HG03039 (cell line): ENCODE data around the gene DAPK1.

ENCODE experiments used
- ATAC-seq: cut with Tn5 transposase; IDR thresholded peaks from one replicate; pipeline ENCODE4 v1.9.1; 2021; ENCODE audit warnings: mild to moderate bottlenecking, moderate library complexity; ENCODE audit not compliant: unreplicated experiment

Gene DAPK1

DNA sequence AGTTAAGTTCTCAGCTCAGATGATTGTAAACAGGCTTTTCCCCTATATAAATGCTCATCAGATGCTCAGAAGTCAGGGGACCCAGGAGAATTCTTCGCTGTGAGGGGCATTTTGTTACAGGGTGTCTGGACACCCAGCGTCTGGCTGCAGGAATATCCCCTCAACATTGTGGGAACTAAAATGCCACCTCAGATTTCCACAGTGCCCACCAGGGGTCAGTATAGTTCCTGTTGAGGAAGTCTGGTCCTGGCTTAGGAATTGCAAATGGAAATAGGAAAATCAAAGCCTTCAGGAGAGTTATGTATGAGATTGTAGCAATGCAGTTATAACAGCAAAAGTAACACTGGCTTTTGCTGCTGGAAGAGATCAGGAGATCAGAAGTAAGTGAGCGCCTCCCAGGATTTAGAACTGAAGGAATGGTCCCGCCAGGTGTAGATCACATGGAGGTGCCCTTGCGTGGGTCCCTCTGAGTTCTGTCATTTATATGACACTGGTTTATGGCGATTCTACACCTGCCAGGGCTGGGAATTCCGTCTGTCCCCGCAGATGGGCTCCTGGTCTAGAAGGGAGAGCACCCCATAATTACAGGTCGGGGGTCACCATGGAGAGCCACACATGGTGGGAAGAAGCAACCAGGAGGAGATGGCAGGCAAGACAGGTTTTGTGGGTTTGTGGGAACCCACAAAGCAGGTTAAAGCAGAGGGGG, 181.1 kb downstream of the DAPK1 start:
- ATAC-seq, result no peak

DNA sequence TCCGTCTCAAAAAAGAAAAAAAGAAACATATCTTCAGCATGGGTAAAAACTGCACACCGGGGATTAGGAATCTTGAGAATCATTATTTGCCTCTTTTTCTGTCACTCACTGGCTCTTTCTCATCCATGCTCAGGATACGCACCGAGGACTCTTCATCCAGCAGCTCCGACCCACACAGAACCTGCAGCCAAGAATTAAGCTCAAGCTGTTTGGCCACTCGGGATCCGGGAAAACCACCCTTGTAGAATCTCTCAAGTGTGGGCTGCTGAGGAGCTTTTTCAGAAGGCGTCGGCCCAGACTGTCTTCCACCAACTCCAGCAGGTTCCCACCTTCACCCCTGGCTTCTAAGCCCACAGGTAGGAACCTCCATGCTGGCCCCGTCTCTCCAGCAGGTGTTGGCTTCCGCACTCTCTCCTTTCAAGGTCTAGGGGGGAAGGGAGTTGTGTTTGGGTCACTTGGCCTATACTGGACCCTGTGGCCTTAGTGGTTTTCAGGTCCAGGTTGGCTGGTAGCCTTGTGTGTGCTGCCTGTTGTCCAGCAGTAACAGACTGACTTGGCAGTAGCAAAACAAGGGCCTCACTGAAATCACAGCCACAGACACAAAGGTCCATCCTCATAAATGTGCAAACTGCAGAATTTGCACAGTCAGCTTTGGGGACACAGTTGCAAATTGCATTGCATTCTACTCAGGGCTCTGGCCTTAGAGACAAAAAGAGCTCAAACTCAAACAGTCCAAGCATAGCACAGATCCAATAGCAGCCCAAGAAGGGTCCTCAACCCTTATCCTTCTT, 183.8 kb downstream of the DAPK1 start:
- ATAC-seq, result no peak

DNA sequence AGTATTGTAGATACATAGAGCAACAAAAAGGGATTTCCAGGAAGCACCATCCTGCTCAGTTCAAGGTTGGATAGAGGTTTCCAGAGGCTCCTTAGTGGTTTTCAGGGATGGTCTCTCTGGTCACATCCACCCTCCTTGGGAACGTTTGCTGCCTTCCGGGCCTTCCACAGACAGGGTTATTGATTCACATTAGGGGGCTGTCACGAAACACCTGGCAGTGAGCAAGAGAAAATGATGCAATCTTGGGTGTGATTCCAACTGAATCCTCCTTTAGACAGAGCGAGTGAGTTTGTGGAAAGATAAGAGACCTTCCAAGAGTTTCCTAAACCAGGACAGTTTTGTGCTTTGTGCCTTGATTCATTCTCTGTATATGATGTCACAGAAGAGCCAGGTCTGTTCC, 184.4 kb downstream of the DAPK1 start:
- no peak for ATAC-seq

DNA sequence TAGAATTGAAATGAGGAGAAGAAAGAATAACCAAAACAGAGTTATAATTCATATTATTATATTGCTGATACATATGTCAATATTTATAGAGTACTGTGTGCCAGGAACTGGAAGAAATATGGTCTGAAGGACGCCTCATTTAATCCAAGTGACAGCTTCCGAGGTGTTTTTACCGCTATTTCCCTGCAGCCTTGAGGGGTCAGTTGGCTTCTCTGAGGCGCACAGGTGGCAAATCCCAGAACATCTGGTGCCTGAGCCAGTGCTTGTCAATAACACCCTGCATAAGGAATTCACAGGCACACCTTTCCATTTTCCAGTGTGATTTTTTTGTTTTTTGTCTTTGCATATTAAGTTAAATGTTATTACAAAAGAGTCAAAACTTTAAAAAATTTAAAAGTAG, 185.0 kb downstream of the DAPK1 start:
- no peak for ATAC-seq

DNA sequence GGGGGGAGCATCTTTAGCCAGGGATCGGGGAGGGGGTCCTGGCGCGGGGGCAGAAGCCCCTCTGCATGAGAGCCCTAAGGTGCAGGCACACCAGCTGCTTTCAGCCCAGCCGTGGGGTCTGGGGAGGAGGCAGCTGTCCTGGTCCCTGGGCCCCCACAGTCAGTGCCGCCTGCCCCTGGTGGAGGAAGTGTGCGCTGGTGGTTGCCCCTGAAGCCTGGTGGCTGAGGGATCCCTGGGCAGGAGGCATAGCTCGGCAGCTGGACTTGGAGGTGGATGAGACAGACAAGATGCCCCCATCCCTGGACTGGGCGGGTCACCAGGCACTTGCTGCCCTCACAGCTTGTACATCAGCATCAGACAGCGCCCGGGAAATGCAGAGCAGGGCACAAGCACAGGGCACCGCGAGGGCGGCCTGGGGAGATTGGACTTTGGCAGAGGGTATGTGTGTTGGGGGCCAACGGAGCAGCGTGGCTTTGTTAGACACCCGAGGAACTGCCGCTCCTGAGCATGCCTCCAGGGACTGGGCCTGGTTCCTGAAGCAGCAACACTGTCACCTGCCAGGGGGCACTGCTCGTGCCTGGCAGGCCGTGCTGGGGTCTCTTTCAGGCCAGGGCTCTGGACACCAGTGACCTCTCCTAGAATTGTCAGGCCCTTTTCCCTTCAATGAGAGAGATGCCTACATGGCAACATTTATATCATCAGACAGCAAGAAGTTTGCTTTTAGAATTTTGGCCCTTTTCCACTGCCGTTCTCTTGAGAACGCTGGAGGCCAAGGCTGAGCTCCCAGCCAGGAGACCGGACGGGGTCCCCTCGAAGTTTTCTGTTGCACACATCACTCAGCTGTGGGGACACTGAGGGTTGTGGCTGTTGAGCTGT, 186.3 kb downstream of the DAPK1 start:
- no peak for ATAC-seq

DNA sequence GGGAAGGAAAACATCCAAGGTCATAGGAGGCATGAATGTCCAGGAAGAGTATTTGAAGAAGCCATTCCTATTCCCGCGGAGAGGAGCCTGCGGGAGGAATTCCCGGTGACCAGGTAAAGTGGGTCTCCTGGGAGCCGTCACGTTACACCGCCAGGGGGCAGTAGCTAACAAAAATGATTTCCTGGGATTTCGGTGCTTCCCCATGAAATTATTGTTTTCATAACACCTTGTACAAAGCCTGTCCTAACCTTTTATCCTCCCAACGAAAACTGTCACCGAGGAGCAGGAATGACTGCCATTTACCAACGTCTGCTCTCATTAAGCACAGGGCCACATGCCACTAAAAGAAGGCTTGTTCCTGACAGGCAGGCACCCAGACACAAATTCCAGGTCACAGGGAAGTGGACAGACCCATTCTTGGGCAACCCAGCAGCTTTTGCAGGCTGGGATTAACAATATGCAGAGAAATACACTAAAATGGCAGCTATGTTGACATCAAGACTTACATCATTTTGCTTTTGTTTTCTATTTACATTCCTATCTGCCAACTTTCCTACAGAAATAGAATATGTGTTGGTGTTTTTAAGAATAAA, 187.1 kb downstream of the DAPK1 start:
- no peak for ATAC-seq

DNA sequence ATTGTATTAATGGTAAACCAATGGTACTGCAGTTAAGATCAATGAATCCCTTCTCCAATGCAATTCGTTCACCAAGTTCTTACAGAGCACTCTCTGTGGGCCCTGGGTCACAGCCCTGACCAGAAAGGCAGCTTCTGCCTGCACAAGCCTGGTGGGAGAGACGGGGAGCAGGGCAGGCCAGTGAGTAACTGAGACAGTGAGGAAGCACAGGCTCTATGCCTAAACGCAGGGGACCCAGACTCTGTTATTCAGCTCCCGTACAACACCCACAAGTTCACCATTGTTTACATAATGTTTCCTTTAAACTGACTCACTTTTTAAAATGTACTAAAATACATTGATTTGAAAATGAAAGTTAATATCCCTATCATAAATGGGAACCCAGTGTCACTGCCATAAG, 187.8 kb downstream of the DAPK1 start:
- no peak for ATAC-seq

DNA sequence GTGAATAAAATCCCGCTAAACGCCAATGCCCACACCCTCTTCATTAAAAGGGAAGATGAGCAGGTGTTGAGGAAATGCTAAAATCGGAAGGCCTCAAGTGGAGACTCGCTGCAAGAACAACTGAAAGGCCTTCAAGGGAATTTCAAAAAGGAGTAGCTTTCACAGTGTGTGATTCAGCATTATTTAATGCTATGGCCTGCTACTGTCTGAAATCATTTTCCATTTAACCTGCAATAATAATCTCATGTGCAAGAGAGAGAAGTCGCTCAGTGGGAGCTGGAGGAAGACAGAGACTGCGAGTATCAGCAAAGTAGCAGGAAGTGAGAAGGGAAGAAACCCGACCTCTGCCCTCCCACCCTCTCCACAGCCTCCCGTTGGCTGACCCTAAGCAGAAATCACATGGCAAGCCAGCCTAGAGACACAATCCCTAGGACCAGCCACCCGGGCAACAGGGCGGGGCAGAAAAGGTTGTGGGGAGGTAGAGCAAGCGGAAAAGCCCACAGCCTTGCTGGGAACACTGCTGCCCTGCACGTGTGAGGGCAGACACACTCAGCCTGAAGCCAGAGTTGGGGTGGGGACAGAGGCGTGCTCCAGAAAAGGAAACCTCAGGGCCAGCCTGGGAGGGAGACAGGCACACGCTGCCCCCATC, 188.3 kb downstream of the DAPK1 start:
- ATAC-seq, result no peak

DNA sequence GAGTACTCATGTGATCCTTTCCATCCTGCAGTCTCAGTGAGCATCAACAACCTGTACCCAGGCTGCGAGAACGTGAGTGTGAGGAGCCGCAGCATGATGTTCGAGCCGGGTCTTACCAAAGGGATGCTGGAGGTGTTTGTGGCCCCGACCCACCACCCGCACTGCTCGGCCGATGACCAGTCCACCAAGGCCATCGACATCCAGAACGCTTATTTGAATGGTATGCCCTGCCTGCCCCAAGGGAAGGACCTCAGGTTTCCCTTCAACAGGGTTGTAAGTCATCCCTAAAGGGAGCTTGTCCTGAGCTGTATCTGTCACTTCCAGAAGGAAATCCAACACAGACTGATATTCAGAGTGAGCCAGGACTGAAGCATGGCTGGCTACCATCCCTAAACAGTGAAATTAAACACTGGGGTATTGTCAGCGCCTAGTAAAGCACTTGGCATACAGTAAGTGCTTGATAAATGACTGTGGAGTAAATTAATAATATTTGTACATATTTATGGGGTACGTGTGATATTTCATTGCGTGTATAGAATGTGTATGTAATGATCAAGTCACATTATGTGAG, 188.9 kb downstream of the DAPK1 start:
- no peak for ATAC-seq

DNA sequence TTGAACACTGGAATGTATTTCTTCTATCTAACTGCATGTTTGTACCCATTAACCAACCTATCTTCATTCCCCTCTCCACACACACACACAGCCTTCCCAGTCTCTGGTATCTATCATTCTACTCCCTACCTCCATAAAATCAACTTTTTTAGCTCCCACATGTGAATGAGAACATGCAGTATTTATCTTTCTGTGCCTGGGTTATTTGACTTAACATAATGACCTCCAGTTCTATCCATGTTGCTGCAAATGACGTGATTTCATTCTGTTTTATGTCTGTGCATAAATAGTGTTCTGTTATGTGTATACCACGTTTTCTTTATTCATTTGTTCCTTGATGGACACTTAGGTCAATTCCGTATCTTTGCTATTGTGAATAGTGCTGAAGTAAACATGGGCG, 189.5 kb downstream of the DAPK1 start:
- no peak for ATAC-seq

DNA sequence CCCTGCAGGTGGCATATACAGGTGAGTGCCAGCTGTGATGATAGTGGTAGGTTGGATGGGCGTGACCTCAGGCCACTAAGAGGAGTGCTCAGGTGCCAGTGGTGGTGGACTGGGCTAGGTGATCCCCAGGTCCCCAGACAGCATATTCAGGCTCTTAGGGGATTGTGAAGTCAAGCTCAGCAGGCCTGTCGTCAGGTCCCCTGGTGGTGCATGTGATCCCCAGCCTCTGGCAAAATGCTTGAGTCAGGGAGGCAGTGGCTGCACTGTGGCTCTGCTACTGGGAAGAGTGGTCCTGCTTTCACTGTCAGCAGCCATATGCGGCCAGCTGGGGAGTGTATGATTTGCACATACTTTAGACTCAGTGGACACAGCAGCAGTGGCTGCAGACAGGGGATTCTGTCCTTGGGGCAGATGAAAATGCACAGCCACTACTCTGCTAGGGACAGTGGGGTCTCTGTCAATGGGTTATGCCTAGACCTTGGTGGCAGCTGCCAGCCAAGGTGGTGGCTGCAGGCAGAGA, 196.6 kb downstream of the DAPK1 start:
- ATAC-seq, result no peak

DNA sequence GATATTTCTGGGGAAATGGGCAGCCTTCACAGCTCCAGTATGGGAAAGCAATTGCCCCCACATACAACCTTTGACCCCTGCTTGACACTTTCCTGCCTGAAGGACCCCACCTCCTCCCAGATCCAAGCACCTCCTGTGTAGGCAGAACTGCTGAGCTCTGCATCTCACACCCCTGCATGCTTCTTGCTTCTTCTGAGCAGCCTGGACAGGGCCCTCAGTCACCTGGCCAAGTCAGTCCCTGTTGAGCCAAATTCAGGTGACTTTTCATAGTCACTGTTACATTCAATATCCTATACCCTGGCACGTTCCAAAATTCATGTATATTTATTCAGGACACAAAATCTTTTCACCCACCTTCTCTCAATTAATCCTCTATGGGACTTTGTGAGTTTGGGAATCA, 197.9 kb downstream of the DAPK1 start:
- ATAC-seq, result no peak

DNA sequence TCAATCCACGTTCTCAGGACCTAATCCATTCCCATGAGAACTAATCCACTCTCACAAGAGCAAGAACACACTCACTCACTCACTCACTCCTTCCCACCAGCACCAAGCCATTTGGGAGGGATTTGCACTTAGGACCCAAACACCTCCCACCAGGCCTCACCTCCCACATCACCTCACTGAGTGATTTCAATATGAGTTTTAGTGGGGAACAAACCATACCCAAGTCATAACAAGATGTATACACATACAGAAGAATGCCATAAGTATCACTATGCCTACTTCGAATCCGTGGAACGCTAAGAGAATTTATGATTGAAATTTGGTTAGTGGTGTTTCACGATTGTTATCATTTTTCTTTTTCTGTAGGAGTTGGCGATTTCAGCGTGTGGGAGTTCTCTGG, 199.0 kb downstream of the DAPK1 start:
- no peak for ATAC-seq

DNA sequence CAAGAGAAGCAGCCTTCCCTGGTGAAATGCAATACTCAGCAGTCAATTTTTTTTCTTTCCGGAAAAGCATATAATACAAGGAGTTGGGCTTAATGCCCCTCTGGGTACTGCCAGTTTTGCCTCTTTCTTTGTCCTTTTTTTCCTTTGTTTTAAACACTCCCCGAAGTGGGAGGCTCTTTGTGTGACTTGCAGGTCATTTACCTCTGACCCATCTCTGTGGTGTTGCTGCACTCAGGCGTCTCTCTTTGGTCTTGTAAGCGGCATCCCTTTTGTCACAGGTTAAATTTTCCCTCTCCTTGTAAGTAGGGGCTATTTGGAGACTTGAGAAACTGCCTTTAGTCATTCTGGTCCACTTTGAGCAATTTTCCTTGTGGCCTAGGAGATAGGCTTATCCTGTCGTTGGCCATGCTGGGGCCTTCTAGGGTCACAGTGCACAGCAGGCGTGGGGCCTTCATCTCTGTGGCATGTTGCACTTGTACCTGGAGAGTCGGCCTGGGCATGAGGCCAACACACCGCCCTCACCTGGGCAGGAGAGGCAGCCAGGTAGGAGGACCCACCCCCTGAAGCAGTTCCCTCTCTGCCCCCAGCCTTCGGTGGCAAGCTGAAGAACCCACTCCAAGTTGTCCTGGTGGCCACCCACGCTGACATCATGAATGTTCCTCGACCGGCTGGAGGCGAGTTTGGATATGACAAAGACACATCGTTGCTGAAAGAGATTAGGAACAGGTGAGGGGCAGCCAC, 200.6 kb downstream of the DAPK1 start:
- no peak for ATAC-seq

DNA sequence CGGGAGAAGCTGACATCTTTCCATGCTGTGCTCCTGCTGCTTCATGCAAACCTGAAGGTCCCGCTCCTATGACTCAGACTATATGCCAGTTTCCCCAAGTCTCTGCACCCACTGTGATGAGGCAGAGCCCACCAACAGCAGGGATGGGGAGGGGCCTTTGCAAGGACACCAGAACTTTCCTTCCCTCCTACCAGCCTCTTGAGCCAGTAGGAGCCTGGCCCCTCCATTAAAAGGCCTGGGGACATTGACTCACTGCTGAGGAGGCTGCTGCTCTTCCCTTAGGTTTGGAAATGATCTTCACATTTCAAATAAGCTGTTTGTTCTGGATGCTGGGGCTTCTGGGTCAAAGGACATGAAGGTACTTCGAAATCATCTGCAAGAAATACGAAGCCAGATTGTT, 202.2 kb downstream of the DAPK1 start:
- ATAC-seq, result no peak

DNA sequence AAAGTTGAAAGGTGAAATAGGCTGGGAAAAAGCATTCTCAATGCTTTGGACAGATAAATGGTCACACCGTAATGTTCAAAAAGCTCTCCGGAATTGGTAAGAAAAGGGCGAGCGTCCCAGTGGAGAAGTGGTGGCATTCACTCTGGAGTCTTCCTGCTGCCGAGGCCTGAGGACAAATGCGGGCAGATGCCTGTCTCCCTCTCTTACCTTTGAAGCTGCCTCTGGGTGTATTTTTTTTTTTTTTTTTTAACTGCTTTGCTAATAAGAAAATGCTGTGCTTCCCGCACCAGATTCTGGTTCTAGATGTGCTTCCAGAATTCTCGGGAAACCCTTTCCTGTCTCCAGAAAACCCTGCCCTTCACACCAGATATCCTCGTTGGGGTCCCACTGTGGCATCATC, 203.8 kb downstream of the DAPK1 start:
- ATAC-seq, result no peak

DNA sequence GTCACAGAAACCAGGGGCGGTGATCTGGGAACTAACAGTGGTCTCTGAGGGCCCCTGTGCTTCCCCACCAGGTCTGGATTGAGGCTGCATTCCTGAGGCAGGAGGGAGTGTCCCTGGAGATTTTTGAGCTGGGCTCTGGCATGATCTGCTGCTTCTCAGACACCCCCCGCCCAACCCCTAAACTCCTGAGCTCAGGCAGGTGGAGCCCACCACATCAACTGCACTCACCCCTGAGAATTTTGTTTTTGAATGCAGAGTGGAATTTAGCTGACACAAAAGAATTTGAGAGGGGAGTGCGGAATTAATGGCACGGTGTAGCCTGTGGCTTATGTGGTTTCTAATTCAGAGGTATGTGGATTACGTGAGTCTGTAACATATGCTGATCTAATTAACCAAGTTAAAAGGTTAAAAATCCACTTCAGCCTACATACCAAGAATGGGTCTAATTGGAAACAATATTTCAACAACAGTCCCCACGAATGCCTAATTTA, 204.3 kb downstream of the DAPK1 start:
- no peak for ATAC-seq

DNA sequence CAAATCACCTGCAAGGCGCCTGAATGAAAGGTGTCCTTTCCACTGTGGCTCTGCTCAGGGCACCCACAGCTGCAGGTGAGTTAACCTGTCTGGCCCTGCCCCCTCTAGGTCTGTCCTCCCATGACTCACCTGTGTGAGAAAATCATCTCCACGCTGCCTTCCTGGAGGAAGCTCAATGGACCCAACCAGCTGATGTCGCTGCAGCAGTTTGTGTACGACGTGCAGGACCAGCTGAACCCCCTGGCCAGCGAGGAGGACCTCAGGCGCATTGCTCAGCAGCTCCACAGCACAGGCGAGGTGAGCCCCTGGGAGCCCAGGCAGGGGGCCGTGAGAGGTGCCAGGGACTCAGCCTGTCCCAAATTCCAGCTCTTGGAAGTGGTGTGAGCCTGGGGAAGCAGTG, 205.3 kb downstream of the DAPK1 start:
- ATAC-seq, result no peak

DNA sequence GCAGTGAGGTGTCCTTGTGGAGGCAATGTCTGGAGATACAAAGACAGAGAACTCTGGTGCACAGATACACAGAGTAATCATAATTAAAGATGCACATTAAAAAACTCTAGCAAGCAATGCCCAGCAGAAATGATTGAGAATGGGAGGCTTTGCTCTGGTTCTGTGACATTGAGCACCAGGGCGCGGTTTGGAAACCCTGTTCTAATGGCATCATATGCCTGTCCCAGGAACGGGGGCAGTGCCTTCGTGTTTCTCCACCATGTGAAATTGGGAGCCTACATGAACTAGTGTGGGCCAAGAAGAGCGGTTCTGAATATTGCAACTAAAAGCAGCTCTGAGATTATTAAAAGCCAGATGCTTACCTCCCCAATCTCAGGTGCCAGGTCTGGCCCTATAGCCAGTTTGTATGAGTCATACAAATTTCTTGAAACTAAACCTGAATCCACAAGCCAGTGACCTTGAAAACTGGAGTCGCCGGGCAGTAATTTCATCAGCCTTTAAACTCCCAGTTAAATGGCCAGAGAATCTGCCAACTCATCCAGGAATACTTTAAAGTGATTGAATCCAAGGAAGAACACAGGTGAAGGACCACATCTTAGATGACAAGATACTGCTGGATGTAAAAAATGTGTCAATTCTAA, 206.1 kb downstream of the DAPK1 start:
- no peak for ATAC-seq
